ENCODE measurements around the gene AKAP6.

- no peak for TF ChIP-seq CTCF (IDR thresholded peaks at IDR 0.05; ENCODE audit: low read length)
- no peak for TF ChIP-seq EZH2 (IDR thresholded peaks at IDR 0.05; ENCODE audit: borderline replicate concordance, low read length)
These were observed 103.9 kb downstream of the AKAP6 start for GRCh38 chr14:32432813-32433538.
